ENCODE measurements around the gene INPP5D. TPM values are rescaled to one million over a fixed set of nuclear protein-coding genes. Genes with fewer than 3 reads are reported as not detected.

Gene INPP5D
- 247 and 275 TPM in 2 replicates for total RNA-seq

DNA sequence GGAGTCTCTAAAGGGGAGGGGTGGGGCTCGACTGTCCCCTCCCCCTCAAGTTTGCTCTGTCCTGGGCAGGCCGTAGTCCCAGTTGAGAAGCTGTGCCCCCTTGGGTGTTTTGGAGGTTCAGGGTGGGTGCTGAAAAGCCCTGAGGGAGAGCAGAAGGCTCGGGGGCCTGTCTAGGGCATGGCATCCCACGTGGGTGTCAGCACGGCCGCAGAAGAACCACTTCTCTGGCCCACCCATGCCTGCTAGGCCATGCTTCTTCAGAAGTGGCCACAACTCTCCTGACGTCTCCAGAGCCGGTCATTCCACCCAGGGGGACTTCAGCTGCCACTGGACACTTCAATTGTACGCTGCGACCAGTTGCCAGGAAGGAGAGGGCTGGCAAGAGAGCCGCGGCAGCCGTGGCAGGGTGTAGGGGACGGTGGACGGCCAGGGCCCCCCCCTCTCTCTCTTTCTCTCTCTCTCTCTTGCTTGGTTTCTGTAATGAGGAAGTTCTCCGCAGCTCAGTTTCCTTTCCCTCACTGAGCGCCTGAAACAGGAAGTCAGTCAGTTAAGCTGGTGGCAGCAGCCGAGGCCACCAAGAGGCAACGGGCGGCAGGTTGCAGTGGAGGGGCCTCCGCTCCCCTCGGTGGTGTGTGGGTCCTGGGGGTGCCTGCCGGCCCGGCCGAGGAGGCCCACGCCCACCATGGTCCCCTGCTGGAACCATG is at the start of gene INPP5D:
Gene INPP5D (plus strand): TSS at position 546 of the 704 bp plus-strand sequence. CDS start 137 bp downstream, at position 683.
- H3K27ac Mint-ChIP-seq, result peak within 1 kb of the TSS; percentile 87
- TF ChIP-seq, protein P1, sequence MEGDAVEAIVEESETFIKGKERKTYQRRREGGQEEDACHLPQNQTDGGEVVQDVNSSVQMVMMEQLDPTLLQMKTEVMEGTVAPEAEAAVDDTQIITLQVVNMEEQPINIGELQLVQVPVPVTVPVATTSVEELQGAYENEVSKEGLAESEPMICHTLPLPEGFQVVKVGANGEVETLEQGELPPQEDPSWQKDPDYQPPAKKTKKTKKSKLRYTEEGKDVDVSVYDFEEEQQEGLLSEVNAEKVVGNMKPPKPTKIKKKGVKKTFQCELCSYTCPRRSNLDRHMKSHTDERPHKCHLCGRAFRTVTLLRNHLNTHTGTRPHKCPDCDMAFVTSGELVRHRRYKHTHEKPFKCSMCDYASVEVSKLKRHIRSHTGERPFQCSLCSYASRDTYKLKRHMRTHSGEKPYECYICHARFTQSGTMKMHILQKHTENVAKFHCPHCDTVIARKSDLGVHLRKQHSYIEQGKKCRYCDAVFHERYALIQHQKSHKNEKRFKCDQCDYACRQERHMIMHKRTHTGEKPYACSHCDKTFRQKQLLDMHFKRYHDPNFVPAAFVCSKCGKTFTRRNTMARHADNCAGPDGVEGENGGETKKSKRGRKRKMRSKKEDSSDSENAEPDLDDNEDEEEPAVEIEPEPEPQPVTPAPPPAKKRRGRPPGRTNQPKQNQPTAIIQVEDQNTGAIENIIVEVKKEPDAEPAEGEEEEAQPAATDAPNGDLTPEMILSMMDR (IDR thresholded peaks at IDR 0.05), result no peak
- peaks cover 37% of the 10 kb centered on the region for H3K36me3 Mint-ChIP-seq (ENCODE audit: low read depth)
- ChIA-PET CTCF (interaction anchor here (0.7 to 3.6 kb wide), 17 partner anchors 8 to 244 kb away, joined by 3 to 24 read pairs (median 4); partner anchors contain the start of gene ATG16L1), POLR2A (interaction anchor here (0.6 to 7.6 kb wide), 26 partner anchors 9 to 1385 kb away, joined by 3 to 308 read pairs (median 4); partner anchors contain the start of genes ATG16L1, DGKD, EIF4E2 and GIGYF2)
- H3K4me1 Mint-ChIP-seq, result peaks cover 48% of the 10 kb centered on the region
- ATAC-seq (ENCODE audit: low read depth) (peak; percentile 58), DNase-seq (peak; percentile 70)
- intact Hi-C loops (cut with micrococcal nuclease), result loop anchor here (1.0 to 10.0 kb wide), 8 partner anchors 64 to 455 kb away; partner anchors contain the start of gene ATG16L1
- no peaks in the 10 kb centered on the region for H3K9me3 Mint-ChIP-seq
- no peaks in the 10 kb centered on the region for H3K27me3 Mint-ChIP-seq
- H3K4me3 Mint-ChIP-seq, result peak within 1 kb of the TSS; percentile 96

- Mint-ChIP-seq H3K4me3 (no peak overlapping the region), H3K27ac (no peak overlapping the region), H3K4me1 (peaks cover 6% of the 10 kb centered on the region), H3K27me3 (peaks cover 11% of the 10 kb centered on the region), H3K9me3 (no peaks in the 10 kb centered on the region), H3K36me3 (ENCODE audit: low read depth) (no peaks in the 10 kb centered on the region)
- TF ChIP-seq, protein P1 (IDR thresholded peaks at IDR 0.05), result no peak
- ATAC-seq (ENCODE audit: low read depth) (no peak), DNase-seq (no peak)
- CTCF ChIA-PET, result interaction anchor here (1.9 kb wide), 1 partner anchor 18 kb away, joined by 5 read pairs; no protein-coding TSS in a partner anchor
- intact Hi-C loops (cut with micrococcal nuclease), result no loop called here
- POLR2A ChIA-PET, result interaction anchor here (0.6 kb wide), 1 partner anchor 213 kb away, joined by 3 read pairs; no protein-coding TSS in a partner anchor
Measured at GRCh38 chr2:233010569-233011267, 49.4 kb upstream of the INPP5D start.

DNA sequence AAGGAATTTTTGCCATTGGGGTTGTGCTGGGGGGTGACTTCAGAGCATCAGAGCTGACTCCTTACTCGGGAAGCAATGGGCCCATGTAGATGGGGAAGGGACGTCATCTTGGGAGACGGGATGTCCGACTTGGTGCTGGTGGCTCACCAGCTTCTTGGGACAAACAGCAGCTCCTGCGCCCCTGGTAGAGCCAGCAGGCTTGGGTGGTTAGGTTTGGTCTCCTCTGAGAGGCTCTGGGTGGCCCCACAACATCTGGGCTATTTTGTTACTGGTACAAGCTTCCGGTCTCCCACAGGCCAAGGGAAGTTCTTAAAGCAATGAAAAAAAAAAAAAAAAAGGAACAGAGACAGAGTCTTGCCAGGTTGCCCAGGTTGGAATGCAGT is 48.9 kb upstream of the INPP5D start:
- Mint-ChIP-seq H3K9me3 (no peaks in the 10 kb centered on the region), H3K27me3 (peaks cover 8% of the 10 kb centered on the region), H3K4me3 (no peak overlapping the region)

GRCh38 chr2:233011702-233012131 is 48.4 kb upstream of the INPP5D start:
- no peak overlapping the region for H3K4me3 Mint-ChIP-seq
- H3K27ac Mint-ChIP-seq, result no peak overlapping the region
- TF ChIP-seq, protein P1 (IDR thresholded peaks at IDR 0.05), result no peak
- intact Hi-C loops (cut with micrococcal nuclease), result no loop called here
- peaks cover 5% of the 10 kb centered on the region for H3K27me3 Mint-ChIP-seq
- CTCF ChIA-PET, result interaction anchor here (1.9 kb wide), 1 partner anchor 17 kb away, joined by 5 read pairs; no protein-coding TSS in a partner anchor
- H3K4me1 Mint-ChIP-seq, result peaks cover 6% of the 10 kb centered on the region
- H3K36me3 Mint-ChIP-seq (ENCODE audit: low read depth), result no peaks in the 10 kb centered on the region
- H3K9me3 Mint-ChIP-seq, result no peaks in the 10 kb centered on the region
- ATAC-seq (ENCODE audit: low read depth), result no peak
- POLR2A ChIA-PET, result interaction anchor here (0.7 kb wide), 1 partner anchor 41 kb away, joined by 3 read pairs; no protein-coding TSS in a partner anchor
- no peak for DNase-seq

More for the DNA sequence above, 48.9 kb upstream of the INPP5D start:
- no peak overlapping the region for H3K27ac Mint-ChIP-seq
- intact Hi-C loops (cut with micrococcal nuclease), result no loop called here
- POLR2A ChIA-PET, result interaction anchor here (0.6 to 0.7 kb wide), 2 partner anchors 41 to 212 kb away, joined by 3 read pairs; no protein-coding TSS in a partner anchor
- TF ChIP-seq, protein P1 (IDR thresholded peaks at IDR 0.05), result no peak
- ATAC-seq (ENCODE audit: low read depth) (no peak), DNase-seq (no peak)
- CTCF ChIA-PET, result interaction anchor here (1.9 kb wide), 1 partner anchor 18 kb away, joined by 5 read pairs; no protein-coding TSS in a partner anchor
- H3K4me1 Mint-ChIP-seq, result peaks cover 6% of the 10 kb centered on the region
- no peaks in the 10 kb centered on the region for H3K36me3 Mint-ChIP-seq (ENCODE audit: low read depth)
